ENCODE data around the gene PCDH9.

DNA sequence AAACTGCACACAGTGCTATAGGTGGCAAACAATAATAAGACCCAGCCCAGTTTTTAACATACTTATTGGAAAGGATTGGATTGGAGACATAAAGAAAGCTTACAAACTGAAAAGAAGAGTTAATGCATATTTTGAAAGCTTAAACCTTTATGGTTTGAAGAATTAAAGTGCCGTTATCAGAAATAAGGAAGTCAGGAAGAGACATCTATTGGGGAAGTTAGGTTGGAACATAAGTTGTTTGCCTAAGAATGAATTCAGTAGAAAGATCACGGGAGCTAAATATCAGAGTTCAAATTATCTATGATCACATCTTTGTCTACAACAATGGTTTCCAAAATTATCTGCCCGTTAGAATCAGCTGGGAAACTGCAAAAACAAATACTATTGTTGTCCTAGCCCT lies 767.9 kb downstream of the PCDH9 start:
- TF ChIP-seq CTCF (conservative IDR thresholded peaks at IDR 0.05; ENCODE audit: low read length) = no peak
- no peak for TF ChIP-seq EZH2phosphoT487 (IDR thresholded peaks at IDR 0.05; ENCODE audit: borderline replicate concordance)

Data from Loucy (cell line).